ENCODE results near the gene MAP2K4. TPM values are rescaled to one million over a fixed set of nuclear protein-coding genes. Genes with fewer than 3 reads are reported as not detected.

The MAP2K4 gene
- total and polyA plus RNA-seq, 2 of the 8 experiments (the other 6 are each of a cell fraction or from before 2014, with no cell fraction given), result 14.2 to 37.3 TPM

DNA sequence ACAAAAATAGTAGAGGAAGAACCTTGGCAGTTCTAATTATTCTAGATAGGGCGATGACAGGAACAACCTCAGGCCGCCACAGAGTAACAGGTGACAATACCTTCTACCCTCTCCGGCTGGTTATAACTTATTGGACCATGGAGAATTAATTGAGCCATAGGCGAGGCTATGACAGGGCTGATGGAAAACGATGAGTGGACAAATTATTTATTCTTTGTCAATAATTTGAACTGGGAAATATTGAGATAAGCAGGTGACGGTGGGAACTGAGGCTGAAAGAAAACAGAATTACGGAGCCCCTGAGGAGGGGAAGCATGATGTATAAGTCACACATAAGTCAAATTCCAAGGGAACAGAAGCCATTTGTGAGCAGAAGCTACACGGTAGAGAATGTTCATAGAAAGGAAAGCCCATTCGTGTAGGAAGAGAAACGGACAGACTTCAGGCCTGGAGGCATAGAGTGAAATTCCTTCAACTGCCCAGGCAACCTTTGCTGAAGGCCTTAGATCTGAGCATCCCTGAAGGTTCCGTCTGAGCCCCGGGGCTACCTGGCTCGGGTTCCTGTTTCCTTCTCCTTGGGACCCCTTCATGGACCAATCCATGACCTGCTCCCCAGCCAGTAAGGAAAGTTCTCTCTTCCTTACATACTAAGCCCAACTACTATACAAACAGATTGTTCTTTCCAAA is 158.1 kb downstream of the MAP2K4 start (continued):
- no peak for TF ChIP-seq SAP30 (IDR thresholded peaks at IDR 0.05; ENCODE audit: insufficient read depth, insufficient replicate concordance, low read length)
- no peak for TF ChIP-seq SIX5 (IDR thresholded peaks at IDR 0.05; ENCODE audit: low read depth, low read length)
- TF ChIP-seq CBX8 (IDR thresholded peaks at IDR 0.05; ENCODE audit: borderline replicate concordance, low read depth, low read length), result no peak
- no peak for TF ChIP-seq MAFK (IDR thresholded peaks at IDR 0.05; ENCODE audit: low read depth, low read length)
